HG03280 (cell line): ENCODE results near the gene REC8.

Source experiments
- ATAC-seq: cut with Tn5 transposase; IDR thresholded peaks from one replicate; pipeline ENCODE4 v1.9.1; 2021; ENCODE audit warnings: mild to moderate bottlenecking, moderate library complexity; ENCODE audit not compliant: unreplicated experiment

Gene REC8

GRCh38 chr14:24156840-24157239 is 15.0 kb upstream of the REC8 start:
- no peak for ATAC-seq

GRCh38 chr14:24157331-24157730 is 14.5 kb upstream of the REC8 start:
- ATAC-seq = no peak

- ATAC-seq = no peak
These were observed 11.9 kb upstream of the REC8 start for GRCh38 chr14:24159777-24160498.

- ATAC-seq = no peak
These were observed 11.4 kb upstream of the REC8 start for GRCh38 chr14:24160499-24160849.

- peak; percentile 82 for ATAC-seq
These were observed 10.8 kb upstream of the REC8 start, which contains the start of gene IRF9 for GRCh38 chr14:24160850-24161804. Gene IRF9 (plus strand): TSS chr14:24161265. CDS start chr14:24162145, 880 bp downstream.

- ATAC-seq = no peak
These were observed 9.8 kb upstream of the REC8 start for GRCh38 chr14:24162093-24162492.

GRCh38 chr14:24164518-24164991 is 7.3 kb upstream of the REC8 start:
- ATAC-seq = no peak

- no peak for ATAC-seq
These were observed 6.1 kb upstream of the REC8 start for GRCh38 chr14:24165785-24166184.

- ATAC-seq = no peak
These were observed 4.3 kb upstream of the REC8 start for GRCh38 chr14:24167469-24168114.

- no peak for ATAC-seq
These were observed 481 bp downstream of the REC8 start for GRCh38 chr14:24172261-24172860.

- no peak for ATAC-seq
These were observed 996 bp downstream of the REC8 start for GRCh38 chr14:24172871-24173281.

GRCh38 chr14:24176599-24176998 is 4.7 kb downstream of the REC8 start:
- no peak for ATAC-seq

- no peak for ATAC-seq
These were observed 5.4 kb downstream of the REC8 start for GRCh38 chr14:24177041-24177825.

- no peak for ATAC-seq
These were observed 6.0 kb downstream of the REC8 start for GRCh38 chr14:24177891-24178290.

GRCh38 chr14:24178399-24179178 is 6.7 kb downstream of the REC8 start:
- no peak for ATAC-seq

- ATAC-seq = no peak
These were observed 7.5 kb downstream of the REC8 start for GRCh38 chr14:24179294-24179960.

- ATAC-seq = no peak
These were observed 8.3 kb downstream of the REC8 start for GRCh38 chr14:24179961-24180796.
